Esophagus muscularis mucosa (tissue), 4 donors: ENCODE data around the gene NLRC3.

ENCODE experiments used
- CTCF ChIP-seq, 3 experiments: fragments of 200-600 bp in 2 of 3; fragments of 450-650 bp in 1 of 3; sonication (generic) in 2 of 3; IDR thresholded peaks; one replicate each; pipeline ENCODE4 v1.5.1; 2017 to 2019; ENCODE audit warnings: antibody characterized with exemption in 3 of 3, mild to moderate bottlenecking in 2 of 3, moderate library complexity in 1 of 3
- EP300 ChIP-seq: sonication (generic); formaldehyde crosslinking; IDR thresholded peaks from one replicate; pipeline ENCODE4 v1.6.1; 2017; ENCODE audit warnings: antibody characterized with exemption
- POLR2A ChIP-seq: fragments of 450-650 bp; IDR thresholded peaks from one replicate; pipeline ENCODE4 v1.6.1; 2017; ENCODE audit warnings: antibody characterized with exemption, moderate library complexity, mild to moderate bottlenecking, low read depth
- POLR2AphosphoS5 ChIP-seq, 2 donors: sonication (generic); formaldehyde crosslinking; IDR thresholded peaks; one replicate each; pipeline ENCODE4 v1.6.1; 2017; ENCODE audit warnings: antibody characterized with exemption in 2 of 2

- TF ChIP-seq CTCF (IDR thresholded peaks at IDR 0.05) (no peak), EP300 (no peak), POLR2A (no peak), POLR2AphosphoS5 (IDR thresholded peaks at IDR 0.05) (no peak)
These were observed 24.6 kb upstream of the NLRC3 start for GRCh38 chr16:3601614-3602319.
